GM18507 (cell line): ENCODE measurements around the gene MACC1.

Source experiments
- DNase-seq: peaks from one replicate; pipeline ENCODE4 v3.0.0; 2011; ENCODE audit warnings: low read depth; ENCODE audit not compliant: insufficient read length; ENCODE audit errors: extremely low spot score
- FAIRE-seq: peaks from 2 replicates; lab custom pipeline; 2011; peaks lifted over from hg19 to GRCh38; lab: Jason Lieb, UNC

The MACC1 gene

GRCh38 chr7:20217193-20217948, at the start of gene MACC1:
MACC1 (minus strand) TSS chr7:20217384; CDS start chr7:20161862, 55,522 bp downstream.
- DNase-seq (no peak), FAIRE-seq (peak; percentile 97)

GRCh38 chr7:20264623-20265022, 47.4 kb upstream of the MACC1 start:
- no peak for FAIRE-seq
- no peak for DNase-seq

- FAIRE-seq (no peak), DNase-seq (no peak)
Observed at GRCh38 chr7:20260223-20260622, 43.0 kb upstream of the MACC1 start.

- FAIRE-seq = no peak
- no peak for DNase-seq
Observed at GRCh38 chr7:20257212-20257611, 40.0 kb upstream of the MACC1 start.

GRCh38 chr7:20249920-20250319, 32.7 kb upstream of the MACC1 start:
- DNase-seq (no peak), FAIRE-seq (no peak)

- FAIRE-seq = peak; percentile 35
- DNase-seq = no peak
Observed at GRCh38 chr7:20249376-20249775, 32.2 kb upstream of the MACC1 start.

GRCh38 chr7:20246236-20246635, 29.1 kb upstream of the MACC1 start:
- no peak for DNase-seq
- no peak for FAIRE-seq

- FAIRE-seq (no peak), DNase-seq (no peak)
Observed at GRCh38 chr7:20244334-20245120, 27.3 kb upstream of the MACC1 start.

GRCh38 chr7:20241911-20242261, 24.7 kb upstream of the MACC1 start:
- peak; percentile 90 for FAIRE-seq
- DNase-seq = no peak

GRCh38 chr7:20241194-20241910, 24.2 kb upstream of the MACC1 start:
- no peak for FAIRE-seq
- DNase-seq = no peak

GRCh38 chr7:20240080-20240926, 23.1 kb upstream of the MACC1 start:
- peak; percentile 95 for FAIRE-seq
- DNase-seq = no peak

GRCh38 chr7:20238754-20239324, 21.7 kb upstream of the MACC1 start:
- DNase-seq = no peak
- FAIRE-seq = peak; percentile 99

- DNase-seq (no peak), FAIRE-seq (no peak)
Observed at GRCh38 chr7:20238194-20238753, 21.1 kb upstream of the MACC1 start.

- FAIRE-seq (no peak), DNase-seq (no peak)
Observed at GRCh38 chr7:20237464-20238193, 20.4 kb upstream of the MACC1 start.

GRCh38 chr7:20236790-20237189, 19.6 kb upstream of the MACC1 start:
- no peak for DNase-seq
- peak; percentile 26 for FAIRE-seq

GRCh38 chr7:20236043-20236442, 18.9 kb upstream of the MACC1 start:
- no peak for FAIRE-seq
- no peak for DNase-seq

- FAIRE-seq = no peak
- DNase-seq = no peak
Observed at GRCh38 chr7:20235288-20235687, 18.1 kb upstream of the MACC1 start.

GRCh38 chr7:20233362-20233761, 16.2 kb upstream of the MACC1 start:
- DNase-seq (no peak), FAIRE-seq (peak; percentile 81)
